K562 (cell line): ENCODE measurements around the gene PXN. TPM values are rescaled to one million over a fixed set of nuclear protein-coding genes. Genes with fewer than 3 reads are reported as not detected.

ENCODE experiments used
- ATAC-seq: fragments of 200-7000 bp; cut with Tn5 transposase; 3 replicates; pipeline ENCODE4 v1.9.1; 2020; ENCODE audit warnings: moderate library complexity
- BruUV-seq: library from RNA; stranded (reverse); fragments of 400-500 nt; replicated peaks from 2 replicates; lab custom pipeline; 2021; lab: Mats Ljungman, UMichigan
- CTCF ChIA-PET: fragments of 300-600 bp; formaldehyde crosslinking; extraction: SDS; loops from one replicate; lab custom pipeline; 2021; ENCODE audit warnings: low intra/inter-chr PET ratio; lab: Yijun Ruan, JAX
- POLR2A ChIA-PET: fragments of 300-600, 350-650 bp; sonication (Branson Sonifier 250); formaldehyde crosslinking; extraction: SDS; loops from one replicate; lab custom pipeline; 2021; ENCODE audit warnings: antibody characterized with exemption, inconsistent platforms; lab: Yijun Ruan, JAX
- DNase-seq, 4 experiments: peaks; one replicate each; pipeline versions ENCODE4 v3.0.0 to v3.0.0-alpha.2; 2011 to 2018; ENCODE audit warnings: low spot score in 3 of 4, mixed read lengths in 3 of 4; ENCODE audit errors: extremely low read depth in 1 of 4
- FAIRE-seq: peaks from 2 replicates; lab custom pipeline; 2011; peaks lifted over from hg19 to GRCh38; lab: Jason Lieb, UNC
- H2AFZ ChIP-seq: 2 replicates; pipeline ENCODE4 v1.6.0; 2011; ENCODE audit warnings: low read depth, low read length, control low read depth, inconsistent platforms
- H3K27ac ChIP-seq: fragments of 200-600 bp; 3 replicates; pipeline ENCODE4 v1.8.0; 2011; ENCODE audit warnings: low read depth, mild to moderate bottlenecking, control low read depth, inconsistent platforms, low read length, moderate library complexity, mixed read lengths; ENCODE audit errors: extremely low read depth
- H3K27me3 ChIP-seq, 2 experiments: fragments of 300-600 bp in 1 of 2; 2 replicates in 1 of 2; 3 replicates in 1 of 2; pipeline versions ENCODE4 v1.6.0 to v1.8.0; 2011; ENCODE audit warnings: inconsistent platforms in 2 of 2, low read length in 2 of 2, mild to moderate bottlenecking in 1 of 2, mixed read lengths in 1 of 2, moderate library complexity in 1 of 2; ENCODE audit not compliant: control insufficient read depth in 2 of 2, insufficient read depth in 2 of 2
- H3K36me3 ChIP-seq: fragments of 300-600 bp; 3 replicates; pipeline ENCODE4 v1.8.0; 2011; ENCODE audit warnings: mild to moderate bottlenecking, low read length, inconsistent platforms; ENCODE audit not compliant: control insufficient read depth, insufficient read depth
- H3K4me1 ChIP-seq, 2 experiments: fragments of 200-600 bp in 1 of 2; replicated peaks in 1 of 2; 2 replicates in 1 of 2; 3 replicates in 1 of 2; pipeline versions ENCODE4 v1.5.1 to v1.8.0; 2011; ENCODE audit warnings: inconsistent platforms in 2 of 2, low read length in 2 of 2, mild to moderate bottlenecking in 1 of 2, mixed read lengths in 1 of 2, moderate library complexity in 1 of 2; ENCODE audit not compliant: control insufficient read depth in 2 of 2, insufficient read depth in 2 of 2
- H3K4me2 ChIP-seq: 2 replicates; pipeline ENCODE4 v1.6.1; 2011; ENCODE audit warnings: low read length, control low read depth, inconsistent platforms, mixed read lengths; ENCODE audit not compliant: insufficient read depth
- H3K4me3 ChIP-seq: fragments of 200-600 bp; sonication (generic), shearing (Covaris generic); 2 replicates; pipeline ENCODE4 v1.5.1; 2016; ENCODE audit warnings: control low read depth, inconsistent platforms
- H3K79me2 ChIP-seq: fragments of 200-600 bp; 3 replicates; pipeline ENCODE4 v1.8.0; 2011; ENCODE audit warnings: low read length, inconsistent platforms; ENCODE audit not compliant: control insufficient read depth, insufficient read depth
- H3K9ac ChIP-seq, 2 experiments: 2 replicates each; pipeline versions ENCODE4 v1.6.0 to v1.6.1; 2011; ENCODE audit warnings: low read depth in 2 of 2, low read length in 2 of 2, control low read depth in 1 of 2, inconsistent platforms in 1 of 2, mild to moderate bottlenecking in 1 of 2, mixed read lengths in 1 of 2; ENCODE audit not compliant: insufficient read depth in 1 of 2
- H3K9me1 ChIP-seq: one replicate; pipeline ENCODE4 v1.6.0; 2011; ENCODE audit warnings: inconsistent platforms, mild to moderate bottlenecking, low read length, moderate library complexity; ENCODE audit not compliant: control insufficient read depth, insufficient read depth
- H3K9me3 ChIP-seq: replicated peaks from 2 replicates; pipeline ENCODE4 v1.5.1; 2011; ENCODE audit warnings: low read depth, low read length, inconsistent platforms; ENCODE audit not compliant: control insufficient read depth, insufficient read depth
- H4K20me1 ChIP-seq: replicated peaks from 2 replicates; pipeline ENCODE4 v1.6.1; 2011; ENCODE audit warnings: low read length, inconsistent platforms, mixed read lengths; ENCODE audit not compliant: control insufficient read depth, insufficient read depth
- LCOR ChIP-seq: sonication (generic); formaldehyde crosslinking; IDR thresholded peaks from 2 replicates; pipeline ENCODE4 v1.8.0; 2022; ENCODE audit warnings: mild to moderate bottlenecking, missing genetic modification reagents
- POLR2A ChIP-seq: fragments of 450-650 bp; conservative IDR thresholded peaks from 2 replicates; pipeline ENCODE4 v1.6.1; 2016
- POLR2AphosphoS5 ChIP-seq: IDR thresholded peaks from 2 replicates; pipeline ENCODE4 v1.6.1; 2011; ENCODE audit warnings: mild to moderate bottlenecking, low read depth, low read length, moderate library complexity; ENCODE audit not compliant: control insufficient read depth, insufficient read depth
- POLR2G ChIP-seq: fragments of 200-400 bp; formaldehyde crosslinking; IDR thresholded peaks from 2 replicates; pipeline ENCODE4 v1.6.1; 2017; ENCODE audit warnings: low read depth, mild to moderate bottlenecking, antibody characterized with exemption, low read length, moderate library complexity
- SUPT5H ChIP-seq: fragments of 450-650 bp; IDR thresholded peaks from 2 replicates; pipeline ENCODE4 v1.6.1; 2016
- WGBS: fragments of 100-300 bp; shearing (Covaris generic); methylation state at CpG from one replicate; pipeline ENCODE4 v1.1.6; 2016; ENCODE audit warnings: low coverage, mixed read lengths; ENCODE audit not compliant: insufficient coverage; ENCODE audit errors: missing lambda C conversion rate; 5-methylcytosine and 5-hydroxymethylcytosine counted together
- in situ Hi-C: fragments of 300-500 bp; cut with MboI; formaldehyde crosslinking; loops from 4 replicates; pipeline ENCODE4 v1.15.0; 2018; ENCODE audit warnings: inconsistent platforms, mixed read lengths
- intact Hi-C: fragments of 100-400 bp; cut with micrococcal nuclease; formaldehyde crosslinking; loops from 2 replicates; pipeline ENCODE4 v1.14.2; 2022
- polyA plus RNA-seq, 8 experiments: library from polyadenylated mRNA; depleted of rRNA in 4 of 8; stranded (reverse) in 5 of 8; unstranded in 3 of 8; fragments of >200 nt; fragmentation: Nextera tagmentation in 2 of 8; fragmentation: Illumina TruSeq in 1 of 8; extraction: Ambion mirVana in 2 of 8; extraction: Trizol in 1 of 8; gene quantifications; 2 replicates each; pipeline versions ENCODE4 v1.2.1 to v1.2.3, GENCODE V29; 2011 to 2014; ENCODE audit warnings: inconsistent platforms in 1 of 8, missing spikeins in 1 of 8
- small RNA-seq: library from RNA; depleted of rRNA; stranded (forward); fragments of <200 nt; gene quantifications from one replicate; pipeline ENCODE3, GENCODE V24; 2014
- total RNA-seq, 7 experiments: library from RNA; depleted of rRNA in 6 of 7; stranded (reverse); fragments of >200 nt in 6 of 7; fragmentation: Illumina TruSeq in 2 of 7; extraction: Trizol in 2 of 7; gene quantifications; 2 replicates each; pipeline versions ENCODE4 v1.2.1 to v1.2.3, GENCODE V29; 2011 to 2021; ENCODE audit warnings: low replicate concordance in 1 of 7

Gene PXN
- total and polyA plus RNA-seq, 9 of the 15 experiments (the other 6 are each of a cell fraction or from before 2014, with no cell fraction given), result 4.0 to 74.1 (median 18.6) TPM

- in situ Hi-C loops, result no loop called here
- BruUV-seq, result no TSS peak
- Histone ChIP-seq H3K36me3 (peaks cover 87% of the 10 kb centered on the region; the same call in 2 of the 3 replicates), H3K9me1 (no peaks in the 10 kb centered on the region), H3K9ac (no peak overlapping the region)
- TF ChIP-seq POLR2AphosphoS5 (peak; percentile 1; the same call in 1 of the 2 replicates), LCOR (no peak), POLR2A (0 out of 2 replicates have a peak, but pooled peaks have one; percentile 40), SUPT5H (0 out of 2 replicates have a peak, but pooled peaks have one; percentile 50), POLR2G (peak; percentile 53; the same call in 1 of the 2 replicates)
- TF ChIP-seq, all 486 proteins: peak for 4
- WGBS, result 94% methylated on average over 11 of the region's 11 CpGs
- no peak for DNase-seq
- POLR2A ChIA-PET, result interaction anchor here (0.6 to 4.7 kb wide), 7 partner anchors 8 to 44 kb away, joined by 3 to 31 read pairs (median 3); no protein-coding TSS in a partner anchor
- ATAC-seq, result no peak
- CTCF ChIA-PET, result no interaction called here
- Histone ChIP-seq H4K20me1 (peaks cover 12% of the 10 kb centered on the region; the same call in 1 of the 2 replicates), H3K4me3 (no peak overlapping the region), H3K27ac (no peak overlapping the region), H3K27me3 (no peaks in the 10 kb centered on the region), H3K9me3 (no peaks in the 10 kb centered on the region), H3K4me1 (no peaks in the 10 kb centered on the region), H3K4me2 (no peak overlapping the region), H2AFZ (no peak overlapping the region), H3K79me2 (no peaks in the 10 kb centered on the region)
- intact Hi-C loops, result no loop called here
- FAIRE-seq, result no peak
These were observed 103.7 kb downstream of the PXN start for GRCh38 chr12:120161852-120162251.

Small RNAs within 50 kb of the gene (small RNA-seq; reads per million reads assigned to genes)
- gene RNU4-1 (2,121 reads per million, percentile 100 among the genes with 10 or more reads in this experiment), gene RNU4-2 (1,066 reads per million, percentile 100 among the genes with 10 or more reads in this experiment), gene RNU6-1088P (not detected)

Other genes starting within 250 kb of the PXN start
Only the 7 nearest of the 13 such genes appear.
- gene GCN1, start 71.0 kb downstream of the PXN start, total RNA-seq (2014; rRNA removed), result 96.4 and 124 TPM in 2 replicates
- 48.2 and 49.7 TPM in 2 replicates for gene GCN1, start 71.0 kb downstream of the PXN start, total RNA-seq (2014; rRNA removed; fragmentation: Illumina TruSeq; extraction: Trizol)
- 51.5 and 54.4 TPM in 2 replicates for gene GCN1, start 71.0 kb downstream of the PXN start, total RNA-seq (2015; rRNA removed; fragmentation: Illumina TruSeq; extraction: Trizol)
- 172 and 190 TPM in 2 replicates for gene GCN1, start 71.0 kb downstream of the PXN start, total RNA-seq (2021)
- gene GCN1, start 71.0 kb downstream of the PXN start, polyA plus RNA-seq (2011; rRNA removed), result 51.7 and 78.4 TPM in 2 replicates
- gene GCN1, start 71.0 kb downstream of the PXN start, polyA plus RNA-seq (2014; fragmentation: Illumina TruSeq; extraction: Trizol), result 81.4 and 108 TPM in 2 replicates
- gene GCN1, start 71.0 kb downstream of the PXN start, polyA plus RNA-seq (2014; fragmentation: Nextera tagmentation; extraction: Ambion mirVana), result 10 to 100 TPM; 11.9 to 18.2 TPM
- 78.4 and 94.0 TPM in 2 replicates for gene GCN1, start 71.0 kb downstream of the PXN start, polyA plus RNA-seq (2014; rRNA removed)
- 4,900 and 6,436 TPM in 2 replicates for gene RPLP0, start 64.6 kb downstream of the PXN start, total RNA-seq (2014; rRNA removed)
- 3,191 and 3,833 TPM in 2 replicates for gene RPLP0, start 64.6 kb downstream of the PXN start, total RNA-seq (2014; rRNA removed; fragmentation: Illumina TruSeq; extraction: Trizol)
- gene RPLP0, start 64.6 kb downstream of the PXN start, total RNA-seq (2015; rRNA removed; fragmentation: Illumina TruSeq; extraction: Trizol), result 3,802 and 3,820 TPM in 2 replicates
- 3,845 and 4,075 TPM in 2 replicates for gene RPLP0, start 64.6 kb downstream of the PXN start, total RNA-seq (2021)
- gene RPLP0, start 64.6 kb downstream of the PXN start, polyA plus RNA-seq (2011; rRNA removed), result 7,931 and 10,886 TPM in 2 replicates
- gene RPLP0, start 64.6 kb downstream of the PXN start, polyA plus RNA-seq (2014; fragmentation: Illumina TruSeq; extraction: Trizol), result 5,372 and 5,510 TPM in 2 replicates
- 1,000 to 10,000 TPM; 6,875 to 7,674 TPM for gene RPLP0, start 64.6 kb downstream of the PXN start, polyA plus RNA-seq (2014; fragmentation: Nextera tagmentation; extraction: Ambion mirVana)
- gene RPLP0, start 64.6 kb downstream of the PXN start, polyA plus RNA-seq (2014; rRNA removed), result 6,483 and 6,682 TPM in 2 replicates
- under 0.01 TPM in 2 replicates for gene RNU4-2, start 26.2 kb upstream of the PXN start, total RNA-seq (2014; rRNA removed)
- 25,223 and 25,496 TPM in 2 replicates for gene RNU4-2, start 26.2 kb upstream of the PXN start, total RNA-seq (2014; rRNA removed; fragmentation: Illumina TruSeq; extraction: Trizol)
- gene RNU4-2, start 26.2 kb upstream of the PXN start, total RNA-seq (2015; rRNA removed; fragmentation: Illumina TruSeq; extraction: Trizol), result 12,048 and 12,298 TPM in 2 replicates
- gene RNU4-2, start 26.2 kb upstream of the PXN start, total RNA-seq (2021), result 3,537 and 4,682 TPM in 2 replicates
- gene RNU4-2, start 26.2 kb upstream of the PXN start, polyA plus RNA-seq (2011; rRNA removed), result under 0.01 TPM in 1 of 2 replicates, not detected in the other
- gene RNU4-2, start 26.2 kb upstream of the PXN start, polyA plus RNA-seq (2014; fragmentation: Illumina TruSeq; extraction: Trizol), result not detected in 2 replicates
- not detected for gene RNU4-2, start 26.2 kb upstream of the PXN start, polyA plus RNA-seq (2014; fragmentation: Nextera tagmentation; extraction: Ambion mirVana)
- not detected in 2 replicates for gene RNU4-2, start 26.2 kb upstream of the PXN start, polyA plus RNA-seq (2014; rRNA removed)
- gene RNU4-1, start 27.5 kb upstream of the PXN start, total RNA-seq (2014; rRNA removed), result under 0.01 TPM in 2 replicates
- gene RNU4-1, start 27.5 kb upstream of the PXN start, total RNA-seq (2014; rRNA removed; fragmentation: Illumina TruSeq; extraction: Trizol), result 19,719 and 20,874 TPM in 2 replicates
- gene RNU4-1, start 27.5 kb upstream of the PXN start, total RNA-seq (2015; rRNA removed; fragmentation: Illumina TruSeq; extraction: Trizol), result 10,612 and 10,827 TPM in 2 replicates
- 3,001 and 3,563 TPM in 2 replicates for gene RNU4-1, start 27.5 kb upstream of the PXN start, total RNA-seq (2021)
- under 0.01 TPM in 2 replicates for gene RNU4-1, start 27.5 kb upstream of the PXN start, polyA plus RNA-seq (2011; rRNA removed)
- not detected in 2 replicates for gene RNU4-1, start 27.5 kb upstream of the PXN start, polyA plus RNA-seq (2014; fragmentation: Illumina TruSeq; extraction: Trizol)
- gene RNU4-1, start 27.5 kb upstream of the PXN start, polyA plus RNA-seq (2014; fragmentation: Nextera tagmentation; extraction: Ambion mirVana), result not detected
- not detected in 2 replicates for gene RNU4-1, start 27.5 kb upstream of the PXN start, polyA plus RNA-seq (2014; rRNA removed)
- gene SIRT4, start 36.6 kb upstream of the PXN start, total RNA-seq (2014; rRNA removed), result 0.86 and 3.1 TPM in 2 replicates
- gene SIRT4, start 36.6 kb upstream of the PXN start, total RNA-seq (2014; rRNA removed; fragmentation: Illumina TruSeq; extraction: Trizol), result 2.3 TPM in 2 replicates
- gene SIRT4, start 36.6 kb upstream of the PXN start, total RNA-seq (2015; rRNA removed; fragmentation: Illumina TruSeq; extraction: Trizol), result 1.5 and 1.6 TPM in 2 replicates
- 2.5 and 3.1 TPM in 2 replicates for gene SIRT4, start 36.6 kb upstream of the PXN start, total RNA-seq (2021)
- gene SIRT4, start 36.6 kb upstream of the PXN start, polyA plus RNA-seq (2011; rRNA removed), result 2.4 and 3.2 TPM in 2 replicates
- gene SIRT4, start 36.6 kb upstream of the PXN start, polyA plus RNA-seq (2014; fragmentation: Illumina TruSeq; extraction: Trizol), result 2.7 and 2.8 TPM in 2 replicates
- gene SIRT4, start 36.6 kb upstream of the PXN start, polyA plus RNA-seq (2014; fragmentation: Nextera tagmentation; extraction: Ambion mirVana), result 1 to 10 TPM; 5.1 to 5.2 TPM
- 1.8 and 3.2 TPM in 2 replicates for gene SIRT4, start 36.6 kb upstream of the PXN start, polyA plus RNA-seq (2014; rRNA removed)
- gene PLA2G1B, start 62.0 kb upstream of the PXN start, total RNA-seq (2014; rRNA removed), result not detected in 2 replicates
- not detected in 2 replicates for gene PLA2G1B, start 62.0 kb upstream of the PXN start, total RNA-seq (2014; rRNA removed; fragmentation: Illumina TruSeq; extraction: Trizol)
- gene PLA2G1B, start 62.0 kb upstream of the PXN start, total RNA-seq (2015; rRNA removed; fragmentation: Illumina TruSeq; extraction: Trizol), result not detected in 2 replicates
- 1.4 and 1.8 TPM in 2 replicates for gene PLA2G1B, start 62.0 kb upstream of the PXN start, total RNA-seq (2021)
- gene PLA2G1B, start 62.0 kb upstream of the PXN start, polyA plus RNA-seq (2011; rRNA removed), result not detected in 2 replicates
- gene PLA2G1B, start 62.0 kb upstream of the PXN start, polyA plus RNA-seq (2014; fragmentation: Illumina TruSeq; extraction: Trizol), result not detected in 2 replicates
- not detected for gene PLA2G1B, start 62.0 kb upstream of the PXN start, polyA plus RNA-seq (2014; fragmentation: Nextera tagmentation; extraction: Ambion mirVana)
- gene PLA2G1B, start 62.0 kb upstream of the PXN start, polyA plus RNA-seq (2014; rRNA removed), result not detected in 2 replicates
- gene MSI1, start 103.4 kb upstream of the PXN start, total RNA-seq (2014; rRNA removed), result not detected in 2 replicates
- gene MSI1, start 103.4 kb upstream of the PXN start, total RNA-seq (2014; rRNA removed; fragmentation: Illumina TruSeq; extraction: Trizol), result not detected in 2 replicates
- gene MSI1, start 103.4 kb upstream of the PXN start, total RNA-seq (2015; rRNA removed; fragmentation: Illumina TruSeq; extraction: Trizol), result not detected in 2 replicates
- gene MSI1, start 103.4 kb upstream of the PXN start, total RNA-seq (2021), result 0.16 TPM in 2 replicates
- 0.04 TPM in 1 of 2 replicates, not detected in the other for gene MSI1, start 103.4 kb upstream of the PXN start, polyA plus RNA-seq (2011; rRNA removed)
- gene MSI1, start 103.4 kb upstream of the PXN start, polyA plus RNA-seq (2014; fragmentation: Illumina TruSeq; extraction: Trizol), result not detected in 2 replicates
- not detected for gene MSI1, start 103.4 kb upstream of the PXN start, polyA plus RNA-seq (2014; fragmentation: Nextera tagmentation; extraction: Ambion mirVana)
- gene MSI1, start 103.4 kb upstream of the PXN start, polyA plus RNA-seq (2014; rRNA removed), result not detected in 2 replicates